T47D (cell line): ENCODE results near the gene PRAMEF12.
"Not testable (repeated sequence)": the region's sequence is repeated elsewhere in the genome, so short reads cannot be mapped to it uniquely, and the experiment has no call there.

Experiments
- DNase-seq, 2 experiments: peaks; one replicate each; pipeline versions ENCODE4 v3.0.0 to v3.0.0-alpha.2; 2011 to 2012; ENCODE audit warnings: low read depth in 1 of 2, low spot score in 1 of 2
- JUND ChIP-seq: IDR thresholded peaks from 2 replicates; pipeline ENCODE4 v1.6.1; 2012; ENCODE audit warnings: low read depth
- in situ Hi-C: cut with HindIII; loops from 2 replicates; pipeline ENCODE4 v1.10.0; 2016; ENCODE audit warnings: low sequenced_read_pairs, low pct_unique_long_range_greater_than_20kb

PRAMEF12 gene

DNA sequence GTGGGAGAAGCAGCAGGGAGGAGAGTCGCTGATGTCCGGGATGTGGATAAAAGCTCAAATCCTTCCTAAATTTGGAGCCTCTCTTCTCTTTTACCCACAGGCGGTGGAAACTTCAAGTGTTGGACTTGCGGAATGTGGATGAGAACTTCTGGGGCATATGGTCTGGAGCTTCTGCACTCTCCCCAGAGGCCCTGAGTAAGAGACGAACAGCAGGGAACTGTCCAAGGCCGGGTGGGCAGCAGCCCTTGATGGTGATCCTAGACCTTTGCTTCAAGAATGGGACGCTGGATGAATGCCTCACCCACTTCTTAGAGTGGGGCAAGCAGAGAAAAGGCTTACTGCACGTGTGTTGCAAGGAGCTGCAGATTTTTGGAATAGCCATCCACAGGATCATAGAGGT lies 1.9 kb downstream of the PRAMEF12 start:
- no peak for TF ChIP-seq JUND
- no peak for DNase-seq
- in situ Hi-C loops: no loop called here

DNA sequence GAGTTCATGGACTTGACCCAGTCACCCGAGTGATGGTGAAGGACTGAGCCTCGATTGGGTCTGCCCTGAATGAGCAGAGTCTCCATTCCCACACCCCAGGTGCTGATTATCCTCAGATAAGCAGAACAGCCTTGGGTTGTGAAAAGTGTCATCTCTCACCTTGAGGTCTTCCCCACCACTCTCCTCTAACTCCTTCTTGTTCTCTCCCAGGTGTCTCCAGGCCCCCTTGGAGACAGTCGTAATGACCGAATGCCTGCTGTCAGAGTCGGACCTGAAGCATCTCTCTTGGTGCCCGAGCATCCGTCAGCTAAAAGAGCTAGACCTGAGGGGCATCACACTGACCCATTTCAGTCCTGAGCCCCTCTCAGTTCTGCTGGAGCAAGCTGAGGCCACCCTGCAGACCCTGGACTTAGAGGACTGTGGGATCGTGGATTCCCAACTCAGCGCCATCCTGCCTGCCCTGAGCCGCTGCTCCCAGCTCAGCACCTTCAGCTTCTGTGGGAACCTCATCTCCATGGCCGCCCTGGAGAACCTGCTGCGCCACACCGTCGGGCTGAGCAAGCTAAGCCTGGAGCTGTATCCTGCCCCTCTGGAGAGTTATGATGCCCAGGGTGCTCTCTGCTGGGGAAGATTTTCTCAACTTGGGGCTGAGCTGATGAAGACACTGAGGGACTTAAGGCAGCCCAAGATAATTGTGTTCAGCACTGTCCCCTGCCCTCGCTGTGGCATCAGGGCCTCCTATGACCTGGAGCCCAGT lies 3.4 kb downstream of the PRAMEF12 start:
- TF ChIP-seq JUND: no peak
- in situ Hi-C loops: no loop called here
- no peak for DNase-seq

GRCh38 chr1:12778061-12778460 lies 4.5 kb downstream of the PRAMEF12 start:
- no peak for DNase-seq
- in situ Hi-C loops: no loop called here
- no peak for TF ChIP-seq JUND

DNA sequence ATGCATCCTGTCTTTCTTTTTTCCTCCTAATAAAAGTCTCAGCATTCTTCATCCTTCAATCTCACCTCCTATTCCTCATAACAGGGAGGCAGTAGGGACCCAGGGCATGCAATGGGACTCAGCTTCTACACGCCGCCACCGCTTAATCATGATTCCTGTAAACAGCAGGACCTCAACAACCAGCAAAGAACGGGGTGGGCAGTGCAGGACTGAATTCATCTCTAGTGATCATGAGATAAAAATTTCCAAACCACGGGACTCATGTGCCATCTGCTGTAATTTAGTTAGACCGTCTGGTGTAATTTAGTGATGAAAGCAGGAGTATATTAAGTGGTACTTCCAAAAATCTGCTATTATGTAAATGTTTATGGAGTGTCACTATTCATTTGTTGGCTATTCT lies 5.4 kb downstream of the PRAMEF12 start:
- TF ChIP-seq JUND: no peak
- in situ Hi-C loops: no loop called here
- DNase-seq: no peak

GRCh38 chr1:12781488-12781887 lies 8.0 kb downstream of the PRAMEF12 start:
- DNase-seq, in situ Hi-C loops: not testable (repeated sequence)

GRCh38 chr1:12783783-12784182 lies 10.2 kb downstream of the PRAMEF12 start:
- peak in 1 of 2 experiments; percentile 45 for DNase-seq
- in situ Hi-C loops: not testable (repeated sequence)

DNA sequence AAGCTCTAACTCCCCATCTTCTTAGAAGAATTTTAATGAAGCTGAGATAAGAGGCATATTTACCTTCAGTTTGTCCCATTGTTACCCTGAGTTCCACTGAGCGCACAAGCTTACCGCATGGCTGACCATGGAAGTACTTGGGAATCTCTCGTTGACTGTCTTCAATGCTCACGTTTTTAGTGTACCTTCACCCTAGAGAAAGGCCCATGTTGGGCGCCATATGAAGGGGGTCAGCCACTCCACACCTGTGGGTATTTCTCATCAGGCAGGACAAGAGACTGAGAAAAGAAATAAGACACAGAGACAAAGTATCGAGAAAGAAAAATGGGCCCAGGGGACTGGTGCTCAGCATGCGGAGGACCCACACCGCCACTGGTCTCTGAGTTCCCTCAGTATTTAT lies 11.2 kb downstream of the PRAMEF12 start:
- in situ Hi-C loops, DNase-seq: not testable (repeated sequence)

GRCh38 chr1:12791097-12791496 lies 17.6 kb downstream of the PRAMEF12 start, which contains the start of gene PRAMEF1:
PRAMEF1 (plus strand) TSS chr1:12791397; CDS start chr1:12793228, 1,831 bp downstream.
- DNase-seq, in situ Hi-C loops: not testable (repeated sequence)

DNA sequence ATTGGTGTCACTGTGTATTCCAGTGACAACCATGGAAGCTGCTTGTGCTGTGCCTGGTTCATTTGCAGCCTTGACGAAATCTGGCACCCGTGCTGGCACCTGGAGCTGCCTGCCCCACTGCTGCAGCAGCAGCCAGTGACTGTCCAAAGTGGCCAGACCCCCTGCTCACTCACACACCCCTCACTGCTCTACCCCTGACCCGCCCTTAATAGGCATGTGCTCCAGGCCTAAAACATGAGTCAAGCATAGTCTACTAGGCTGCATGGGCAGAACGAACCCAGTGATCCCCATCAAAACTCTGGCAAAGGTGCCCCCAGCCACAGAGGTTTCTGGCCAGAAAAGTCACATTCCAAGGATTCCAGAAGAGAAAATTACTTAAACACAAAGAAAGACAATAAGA lies 25.4 kb downstream of the PRAMEF12 start:
- in situ Hi-C loops: no loop called here
- DNase-seq: no peak
- TF ChIP-seq JUND: no peak

DNA sequence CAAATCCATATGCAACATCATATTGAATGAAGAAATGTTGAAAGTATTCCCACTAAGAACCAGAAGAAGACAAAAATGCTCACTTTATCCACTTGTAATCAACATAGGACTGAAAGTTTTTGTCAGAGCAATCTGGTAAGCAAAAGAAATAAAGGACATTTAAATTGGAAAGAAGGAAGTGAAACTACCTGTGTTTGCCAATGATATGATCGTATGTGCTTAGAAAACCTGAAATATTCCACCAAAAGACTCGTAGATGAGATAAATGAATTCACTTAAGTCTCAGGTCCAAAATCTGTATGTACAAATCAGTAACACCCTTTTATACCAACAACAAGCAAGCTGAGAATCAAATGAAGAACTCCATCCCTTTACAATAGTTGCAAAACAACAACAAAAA lies 26.2 kb downstream of the PRAMEF12 start:
- no peak for DNase-seq
- TF ChIP-seq JUND: no peak
- in situ Hi-C loops: no loop called here

DNA sequence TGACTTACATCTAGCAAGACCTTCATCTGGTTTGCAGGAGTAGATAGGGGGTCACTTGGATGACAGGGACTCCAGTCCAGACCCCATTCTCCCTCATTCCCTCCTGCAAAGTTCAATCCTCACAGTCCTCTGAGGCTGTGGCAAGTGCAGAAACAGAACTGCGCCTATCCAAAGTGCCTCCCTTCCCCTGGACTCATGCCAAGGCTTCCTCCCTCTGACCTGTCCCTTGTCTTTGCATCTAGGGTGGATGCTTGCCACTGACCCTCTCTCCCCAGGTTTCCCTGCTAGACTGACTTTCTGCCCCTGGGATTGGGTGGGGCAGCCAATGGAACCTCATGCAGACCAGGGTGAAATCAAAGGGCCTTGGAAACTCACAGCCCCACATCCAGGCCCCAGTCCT lies 36.4 kb downstream of the PRAMEF12 start:
- DNase-seq: no peak
- in situ Hi-C loops: no loop called here
- no peak for TF ChIP-seq JUND

- no peak for TF ChIP-seq JUND
- DNase-seq: no peak
- in situ Hi-C loops: no loop called here
These were observed 37.3 kb downstream of the PRAMEF12 start for GRCh38 chr1:12810691-12811408.

GRCh38 chr1:12811409-12811784 lies 37.9 kb downstream of the PRAMEF12 start:
- in situ Hi-C loops: no loop called here
- DNase-seq: no peak
- TF ChIP-seq JUND: no peak

GRCh38 chr1:12819061-12819460 lies 45.5 kb downstream of the PRAMEF12 start:
- DNase-seq, in situ Hi-C loops: not testable (repeated sequence)
